Endothelial cell of umbilical vein (primary cell): ENCODE results near the gene SYTL3. TPM values are rescaled to one million over a fixed set of nuclear protein-coding genes. Genes with fewer than 3 reads are reported as not detected.

Experiments
- BruUV-seq: library from RNA; stranded (reverse); fragments of 400-500 nt; replicated peaks from 2 replicates; lab custom pipeline; 2021; lab: Mats Ljungman, UMichigan
- CTCF ChIA-PET: fragments of 300-600, 350-600 bp; sonication (Branson Sonifier 250); formaldehyde crosslinking; loops from one replicate; lab custom pipeline; 2021; ENCODE audit warnings: antibody characterized with exemption, inconsistent platforms; lab: Charles Lee
- POLR2A ChIA-PET: fragments of 300-600, 350-600 bp; sonication (Branson Sonifier 250); formaldehyde crosslinking; loops from one replicate; lab custom pipeline; 2021; ENCODE audit warnings: antibody characterized with exemption, inconsistent platforms; lab: Charles Lee
- DNase-seq: peaks from one replicate; pipeline ENCODE4 v3.0.0-alpha.2; 2011; ENCODE audit warnings: low read depth, low spot score
- FAIRE-seq: peaks from 2 replicates; lab custom pipeline; 2011; peaks lifted over from hg19 to GRCh38; lab: Jason Lieb, UNC
- H2AFZ ChIP-seq: 2 replicates; pipeline ENCODE4 v1.6.0; 2012; ENCODE audit warnings: low read depth, low read length, control low read depth, inconsistent platforms
- H3K27ac ChIP-seq: 2 replicates; pipeline ENCODE4 v1.5.1; 2011; ENCODE audit warnings: low read depth, mild to moderate bottlenecking, control low read depth, low read length, moderate library complexity; ENCODE audit not compliant: insufficient read depth
- H3K27me3 ChIP-seq, 2 experiments: 2 replicates each; pipeline versions ENCODE4 v1.6.0 to v1.6.1; 2011; ENCODE audit warnings: low read length in 2 of 2, mixed read lengths in 1 of 2; ENCODE audit not compliant: control insufficient read depth in 2 of 2, insufficient read depth in 2 of 2
- H3K36me3 ChIP-seq, 2 experiments: 2 replicates in 1 of 2; 3 replicates in 1 of 2; pipeline ENCODE4 v1.5.1; 2011; ENCODE audit warnings: low read length in 2 of 2, mild to moderate bottlenecking in 1 of 2, moderate library complexity in 1 of 2; ENCODE audit not compliant: control insufficient read depth in 2 of 2, insufficient read depth in 2 of 2; ENCODE audit errors: extremely low read depth in 1 of 2
- H3K4me1 ChIP-seq: 3 replicates; pipeline ENCODE4 v1.5.1; 2011; ENCODE audit warnings: mild to moderate bottlenecking, low read length; ENCODE audit not compliant: control insufficient read depth, insufficient read depth; ENCODE audit errors: extremely low read depth
- H3K4me2 ChIP-seq: 2 replicates; pipeline ENCODE4 v1.6.1; 2011; ENCODE audit warnings: low read length, control low read depth, mixed read lengths; ENCODE audit not compliant: insufficient read depth
- H3K4me3 ChIP-seq, 3 experiments: fragments of 200-600 bp in 1 of 3; sonication (generic), shearing (Covaris generic) in 1 of 3; replicated peaks in 1 of 3; 2 replicates each; pipeline ENCODE4 v1.5.1; 2011 to 2016; ENCODE audit warnings: control low read depth in 3 of 3, low read length in 3 of 3, mild to moderate bottlenecking in 2 of 3, inconsistent platforms in 1 of 3, low read depth in 1 of 3, moderate library complexity in 1 of 3; ENCODE audit not compliant: insufficient read depth in 1 of 3
- H3K79me2 ChIP-seq: 2 replicates; pipeline ENCODE4 v1.6.0; 2012; ENCODE audit warnings: low read length, inconsistent platforms; ENCODE audit not compliant: control insufficient read depth, insufficient read depth
- H3K9ac ChIP-seq: replicated peaks from 2 replicates; pipeline ENCODE3; 2011; ENCODE audit warnings: low read length, control low read depth; ENCODE audit not compliant: insufficient read depth; ENCODE audit errors: extremely low read depth
- H3K9me1 ChIP-seq: replicated peaks from 3 replicates; pipeline ENCODE4 v1.6.0; 2011; ENCODE audit warnings: mild to moderate bottlenecking, low read length; ENCODE audit not compliant: control insufficient read depth, insufficient read depth; ENCODE audit errors: extremely low read depth
- H3K9me3 ChIP-seq: replicated peaks from 2 replicates; pipeline ENCODE4 v1.5.1; 2012; ENCODE audit warnings: low read length, inconsistent platforms; ENCODE audit not compliant: control insufficient read depth, insufficient read depth
- H4K20me1 ChIP-seq: replicated peaks from 2 replicates; pipeline ENCODE3; 2011; ENCODE audit warnings: mild to moderate bottlenecking, low read length; ENCODE audit not compliant: control insufficient read depth, insufficient read depth; ENCODE audit errors: extremely low read depth
- EZH2 ChIP-seq: IDR thresholded peaks from 2 replicates; pipeline ENCODE4 v1.6.1; 2012; ENCODE audit warnings: borderline replicate concordance, low read depth, mild to moderate bottlenecking, moderate library complexity, low read length, inconsistent platforms; ENCODE audit not compliant: severe bottlenecking
- FOS ChIP-seq: IDR thresholded peaks from 2 replicates; pipeline ENCODE4 v1.6.1; 2011; ENCODE audit warnings: mild to moderate bottlenecking, low read length, moderate library complexity, borderline replicate concordance; ENCODE audit not compliant: insufficient read depth
- GATA2 ChIP-seq: IDR thresholded peaks from 2 replicates; pipeline ENCODE4 v1.7.0; 2011; ENCODE audit warnings: low read depth, mild to moderate bottlenecking, moderate library complexity, mixed read lengths, low read length; ENCODE audit not compliant: insufficient read length, insufficient read depth
- JUN ChIP-seq: IDR thresholded peaks from 2 replicates; pipeline ENCODE4 v1.6.1; 2011; ENCODE audit warnings: borderline replicate concordance, low read depth; ENCODE audit not compliant: insufficient read length, insufficient read depth
- MYC ChIP-seq: IDR thresholded peaks from one replicate; pipeline ENCODE4 v1.6.1; 2011; ENCODE audit warnings: mild to moderate bottlenecking, low read depth, low read length
- POLR2A ChIP-seq: IDR thresholded peaks from 2 replicates; pipeline ENCODE4 v1.6.1; 2012; ENCODE audit warnings: low read depth, mild to moderate bottlenecking, control low read depth, low read length
- POLR2AphosphoS5 ChIP-seq: IDR thresholded peaks from 2 replicates; pipeline ENCODE4 v1.6.1; 2012; ENCODE audit warnings: low read depth, mild to moderate bottlenecking, control low read depth, low read length, moderate library complexity; ENCODE audit not compliant: insufficient read depth
- dilution Hi-C: fragments of 300-500 bp; cut with MboI; formaldehyde crosslinking; loops from one replicate; pipeline ENCODE4 v1.15.0; 2019; ENCODE audit warnings: low sequenced_read_pairs; ENCODE audit not compliant: extremely low pct_ligation_motif_present
- intact Hi-C: fragments of 100-400 bp; cut with micrococcal nuclease; formaldehyde crosslinking; loops from one replicate; pipeline ENCODE4 v1.10.0; 2022
- polyA plus RNA-seq, 4 experiments: library from polyadenylated mRNA; depleted of rRNA in 3 of 4; stranded (reverse) in 3 of 4; unstranded in 1 of 4; fragments of >200 nt; gene quantifications; 2 replicates each; pipeline versions ENCODE4 v1.2.1 to v1.2.3, GENCODE V29; 2011 to 2012; ENCODE audit warnings: missing spikeins in 1 of 4
- total RNA-seq: library from RNA; stranded (reverse); gene quantifications from 2 replicates; pipeline ENCODE4 v1.2.3, GENCODE V29; 2021
- TF ChIP-seq, protein P1 (sequence below), 2 donors: IDR thresholded peaks; 1 replicate in 1 of 2; 2 replicates in 1 of 2; pipeline ENCODE4 v1.5.1; 2011; ENCODE audit warnings: low read length in 2 of 2, mild to moderate bottlenecking in 2 of 2, moderate library complexity in 2 of 2, control low read depth in 1 of 2, inconsistent platforms in 1 of 2, low read depth in 1 of 2; ENCODE audit not compliant: insufficient read depth in 1 of 2; ENCODE audit errors: extremely low read depth in 1 of 2
- TF ChIP-seq, protein P2 (sequence below): IDR thresholded peaks from 2 replicates; pipeline ENCODE4 v1.6.1; 2011; ENCODE audit not compliant: insufficient read depth, insufficient read length

Gene SYTL3
- total and polyA plus RNA-seq, 2 donors (not counting 3 experiments of a cell fraction or from before 2014, with no cell fraction given) = 0.59 to 0.77 TPM

DNA sequence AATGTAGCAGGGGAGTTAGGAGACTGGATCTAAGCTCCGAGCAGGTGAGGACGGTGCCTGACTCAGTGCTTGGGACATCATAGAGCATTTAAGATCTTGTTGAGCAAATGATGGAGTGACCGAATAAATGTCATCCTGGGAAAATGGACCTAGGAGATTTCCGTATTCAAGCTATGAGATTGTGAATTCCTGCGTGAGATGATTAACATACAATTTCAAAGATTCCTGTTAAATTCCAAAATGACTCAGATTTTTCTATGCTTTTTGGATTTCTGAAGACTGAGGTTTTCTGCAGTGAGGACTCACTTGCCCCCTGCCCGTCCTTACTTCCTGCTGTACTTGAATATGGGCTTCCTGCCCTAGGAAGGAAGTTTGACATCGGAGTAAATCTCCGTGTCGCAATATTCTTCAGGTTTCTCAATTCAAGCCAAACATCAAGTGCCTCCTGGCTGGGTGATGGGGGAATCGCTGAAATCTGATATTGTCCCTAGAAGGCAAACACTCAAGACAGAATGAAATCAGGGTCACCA, 5.2 kb downstream of the SYTL3 start:
- Histone ChIP-seq H3K9ac (no peak overlapping the region), H3K4me1 (peaks cover 5% of the 10 kb centered on the region), H3K79me2 (no peaks in the 10 kb centered on the region), H3K36me3 (no peaks in the 10 kb centered on the region), H2AFZ (peak overlapping the region; percentile 30), H3K4me2 (no peak overlapping the region), H4K20me1 (no peaks in the 10 kb centered on the region), H3K9me3 (no peaks in the 10 kb centered on the region), H3K27me3 (no peaks in the 10 kb centered on the region), H3K27ac (no peak overlapping the region), H3K9me1 (no peaks in the 10 kb centered on the region), H3K4me3 (no peak overlapping the region)
- DNase-seq (no peak), FAIRE-seq (no peak)
- TF ChIP-seq, protein P1, sequence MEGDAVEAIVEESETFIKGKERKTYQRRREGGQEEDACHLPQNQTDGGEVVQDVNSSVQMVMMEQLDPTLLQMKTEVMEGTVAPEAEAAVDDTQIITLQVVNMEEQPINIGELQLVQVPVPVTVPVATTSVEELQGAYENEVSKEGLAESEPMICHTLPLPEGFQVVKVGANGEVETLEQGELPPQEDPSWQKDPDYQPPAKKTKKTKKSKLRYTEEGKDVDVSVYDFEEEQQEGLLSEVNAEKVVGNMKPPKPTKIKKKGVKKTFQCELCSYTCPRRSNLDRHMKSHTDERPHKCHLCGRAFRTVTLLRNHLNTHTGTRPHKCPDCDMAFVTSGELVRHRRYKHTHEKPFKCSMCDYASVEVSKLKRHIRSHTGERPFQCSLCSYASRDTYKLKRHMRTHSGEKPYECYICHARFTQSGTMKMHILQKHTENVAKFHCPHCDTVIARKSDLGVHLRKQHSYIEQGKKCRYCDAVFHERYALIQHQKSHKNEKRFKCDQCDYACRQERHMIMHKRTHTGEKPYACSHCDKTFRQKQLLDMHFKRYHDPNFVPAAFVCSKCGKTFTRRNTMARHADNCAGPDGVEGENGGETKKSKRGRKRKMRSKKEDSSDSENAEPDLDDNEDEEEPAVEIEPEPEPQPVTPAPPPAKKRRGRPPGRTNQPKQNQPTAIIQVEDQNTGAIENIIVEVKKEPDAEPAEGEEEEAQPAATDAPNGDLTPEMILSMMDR (IDR thresholded peaks at IDR 0.05; ENCODE audit: extremely low read depth in 1 of 2, insufficient read depth in 1 of 2, low read depth in 1 of 2, low read length in 2 of 2) = no peak
- no peak for TF ChIP-seq EZH2
- TF ChIP-seq, protein P2, sequence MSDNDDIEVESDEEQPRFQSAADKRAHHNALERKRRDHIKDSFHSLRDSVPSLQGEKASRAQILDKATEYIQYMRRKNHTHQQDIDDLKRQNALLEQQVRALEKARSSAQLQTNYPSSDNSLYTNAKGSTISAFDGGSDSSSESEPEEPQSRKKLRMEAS = no peak
- no peak for TF ChIP-seq POLR2AphosphoS5
- no peak for TF ChIP-seq POLR2A
- TF ChIP-seq JUN = no peak
- TF ChIP-seq FOS = no peak
- TF ChIP-seq GATA2 = no peak
- TF ChIP-seq MYC = no peak
- intact Hi-C loops = loop anchor here (1.0 kb wide), 1 partner anchor 7 kb away; no protein-coding TSS in a partner anchor
- BruUV-seq = no TSS peak
- ChIA-PET CTCF (interaction anchor here (1.7 kb wide), 1 partner anchor 441 kb away, joined by 6 read pairs; no protein-coding TSS in a partner anchor), POLR2A (no interaction called here)
- dilution Hi-C loops = no loop called here
